Activated CD8-positive, alpha-beta T cell treated with anti-CD3 and anti-CD28 coated beads for 36 hours (primary cell): ENCODE data around the gene XPNPEP2. TPM values are rescaled to one million over a fixed set of nuclear protein-coding genes. Genes with fewer than 3 reads are reported as not detected.

Experiments used
- ATAC-seq: fragments of 200-7000 bp; cut with Tn5 transposase; one replicate; pipeline ENCODE4 v1.10.0; 2021; ENCODE audit warnings: mild to moderate bottlenecking, moderate library complexity
- CTCF ChIA-PET: fragments of 350-600 bp; sonication (Branson Sonifier 250); formaldehyde crosslinking; loops from one replicate; lab custom pipeline; 2021; ENCODE audit warnings: antibody characterized with exemption; lab: Charles Lee
- POLR2A ChIA-PET: fragments of 350-600 bp; sonication (Branson Sonifier 250); formaldehyde crosslinking; loops from one replicate; lab custom pipeline; 2021; ENCODE audit warnings: antibody characterized with exemption; lab: Charles Lee
- DNase-seq: peaks from one replicate; pipeline ENCODE4 v3.0.0-alpha.2; 2020
- H3K27ac Mint-ChIP-seq: one replicate; pipeline ENCODE4 v1.8.0; 2021; ENCODE audit warnings: mild to moderate bottlenecking, mixed read lengths
- H3K27me3 Mint-ChIP-seq: one replicate; pipeline ENCODE4 v1.8.0; 2021; ENCODE audit warnings: mixed read lengths
- H3K36me3 Mint-ChIP-seq: one replicate; pipeline ENCODE4 v1.8.0; 2021; ENCODE audit warnings: low read depth, mixed read lengths
- H3K4me1 Mint-ChIP-seq: one replicate; pipeline ENCODE4 v1.8.0; 2021; ENCODE audit warnings: low read depth, mixed read lengths
- H3K4me3 Mint-ChIP-seq: one replicate; pipeline ENCODE4 v1.8.0; 2021; ENCODE audit warnings: mild to moderate bottlenecking, moderate library complexity, mixed read lengths
- H3K9me3 Mint-ChIP-seq: one replicate; pipeline ENCODE4 v1.8.0; 2021; ENCODE audit warnings: mixed read lengths
- intact Hi-C: fragments of 100-400 bp; cut with micrococcal nuclease; formaldehyde crosslinking; loops from one replicate; pipeline ENCODE4 v1.10.0; 2022
- total RNA-seq, 2 experiments: library from RNA; stranded (reverse); gene quantifications; one replicate each; pipeline ENCODE4 v1.2.3, GENCODE V29; 2021
- TF ChIP-seq, protein P1 (sequence below): fragments of 200-600 bp; IDR thresholded peaks from one replicate; pipeline ENCODE4 v1.8.0; 2022; ENCODE audit warnings: antibody characterized with exemption, mild to moderate bottlenecking

The XPNPEP2 gene
- total RNA-seq, 2 experiments from 2014 or later = 0.16 to 0.38 TPM

DNA sequence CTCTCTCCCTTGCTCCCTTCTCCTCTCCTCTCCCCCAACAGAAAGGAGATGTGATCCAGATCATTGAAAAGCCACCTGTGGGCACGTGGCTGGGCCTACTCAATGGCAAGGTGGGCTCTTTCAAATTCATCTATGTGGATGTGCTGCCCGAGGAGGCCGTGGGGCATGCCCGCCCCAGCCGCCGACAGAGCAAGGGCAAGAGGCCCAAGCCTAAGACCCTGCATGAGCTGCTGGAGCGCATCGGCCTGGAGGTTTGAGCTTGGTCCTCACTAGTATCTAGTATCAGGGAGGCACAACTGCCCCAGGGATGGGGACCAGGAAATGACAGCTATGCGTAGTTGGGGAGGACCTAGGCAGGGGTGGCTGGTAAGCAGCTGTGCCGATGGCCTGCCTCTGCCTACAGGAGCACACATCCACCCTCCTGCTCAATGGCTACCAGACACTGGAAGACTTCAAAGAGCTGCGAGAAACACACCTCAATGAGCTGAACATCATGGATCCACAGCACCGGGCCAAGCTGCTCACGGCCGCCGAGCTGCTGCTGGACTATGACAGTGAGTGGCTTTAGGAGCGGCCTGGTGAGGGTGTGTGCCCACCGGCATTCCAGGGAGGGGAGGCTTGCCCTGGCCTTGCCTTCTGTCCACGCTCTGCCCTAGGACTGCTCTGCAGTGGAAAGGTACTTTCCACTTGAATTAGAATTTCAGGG is 54.0 kb downstream of the XPNPEP2 start:
- Mint-ChIP-seq H3K4me1 (peaks cover 14% of the 10 kb centered on the region), H3K4me3 (no peak overlapping the region), H3K9me3 (no peaks in the 10 kb centered on the region), H3K36me3 (peaks cover 28% of the 10 kb centered on the region), H3K27me3 (no peaks in the 10 kb centered on the region), H3K27ac (no peak overlapping the region)
- DNase-seq (no peak), ATAC-seq (no peak)
- POLR2A ChIA-PET = interaction anchor here (1.1 to 5.5 kb wide), 2 partner anchors 10 to 33 kb away, joined by 3 to 33 read pairs; no protein-coding TSS in a partner anchor
- CTCF ChIA-PET = interaction anchor here (0.7 to 1.0 kb wide), 2 partner anchors 12 to 31 kb away, joined by 3 read pairs; no protein-coding TSS in a partner anchor
- TF ChIP-seq, protein P1, sequence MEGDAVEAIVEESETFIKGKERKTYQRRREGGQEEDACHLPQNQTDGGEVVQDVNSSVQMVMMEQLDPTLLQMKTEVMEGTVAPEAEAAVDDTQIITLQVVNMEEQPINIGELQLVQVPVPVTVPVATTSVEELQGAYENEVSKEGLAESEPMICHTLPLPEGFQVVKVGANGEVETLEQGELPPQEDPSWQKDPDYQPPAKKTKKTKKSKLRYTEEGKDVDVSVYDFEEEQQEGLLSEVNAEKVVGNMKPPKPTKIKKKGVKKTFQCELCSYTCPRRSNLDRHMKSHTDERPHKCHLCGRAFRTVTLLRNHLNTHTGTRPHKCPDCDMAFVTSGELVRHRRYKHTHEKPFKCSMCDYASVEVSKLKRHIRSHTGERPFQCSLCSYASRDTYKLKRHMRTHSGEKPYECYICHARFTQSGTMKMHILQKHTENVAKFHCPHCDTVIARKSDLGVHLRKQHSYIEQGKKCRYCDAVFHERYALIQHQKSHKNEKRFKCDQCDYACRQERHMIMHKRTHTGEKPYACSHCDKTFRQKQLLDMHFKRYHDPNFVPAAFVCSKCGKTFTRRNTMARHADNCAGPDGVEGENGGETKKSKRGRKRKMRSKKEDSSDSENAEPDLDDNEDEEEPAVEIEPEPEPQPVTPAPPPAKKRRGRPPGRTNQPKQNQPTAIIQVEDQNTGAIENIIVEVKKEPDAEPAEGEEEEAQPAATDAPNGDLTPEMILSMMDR = no peak
- intact Hi-C loops = no loop called here

DNA sequence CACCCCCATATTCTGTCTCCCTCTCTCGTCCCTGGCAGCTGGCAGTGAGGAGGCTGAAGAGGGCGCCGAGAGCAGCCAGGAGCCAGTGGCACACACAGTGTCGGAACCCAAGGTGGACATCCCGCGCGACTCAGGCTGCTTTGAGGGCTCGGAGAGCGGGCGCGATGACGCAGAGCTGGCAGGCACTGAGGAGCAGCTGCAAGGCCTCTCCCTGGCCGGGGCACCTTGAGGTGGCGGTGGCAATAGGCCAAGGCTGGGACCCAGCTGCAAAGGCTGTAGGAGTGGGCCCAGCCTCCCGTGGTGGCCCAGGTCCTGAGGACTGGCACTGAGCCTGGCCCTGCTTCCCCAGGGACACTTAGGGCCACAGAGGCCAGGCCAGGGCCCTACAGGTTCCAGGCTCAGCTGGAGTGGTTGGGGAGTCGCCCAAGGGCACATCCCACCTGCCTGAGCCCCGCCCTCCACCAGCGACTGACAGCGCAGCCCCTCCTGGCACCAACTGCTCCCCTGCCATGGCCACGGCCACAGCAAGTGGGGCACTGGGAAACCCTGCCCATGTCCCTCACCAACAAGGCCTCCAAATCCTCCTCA is 54.9 kb downstream of the XPNPEP2 start:
- CTCF ChIA-PET = interaction anchor here (1.0 to 1.2 kb wide), 2 partner anchors 30 to 38 kb away, joined by 3 read pairs; no protein-coding TSS in a partner anchor

DNA sequence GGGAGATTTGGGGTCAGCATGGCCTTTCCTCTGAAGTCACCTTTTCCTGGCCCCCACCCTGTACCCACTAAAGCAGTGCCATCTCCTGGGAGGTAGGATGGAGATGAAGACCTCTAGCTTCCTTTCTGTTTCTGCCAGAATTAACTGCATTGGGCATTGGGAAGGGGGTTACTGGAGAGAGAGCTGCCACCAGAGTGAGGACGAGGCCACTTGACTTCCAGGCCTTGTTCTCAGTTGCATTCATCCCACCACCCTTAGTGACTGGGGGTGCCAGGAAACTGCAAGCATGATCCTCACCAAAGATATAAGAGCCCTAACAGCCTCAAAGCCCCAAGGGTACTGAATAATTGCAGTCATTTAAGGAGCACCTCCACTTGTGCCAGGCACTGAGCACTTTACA is 56.8 kb downstream of the XPNPEP2 start:
- CTCF ChIA-PET = interaction anchor here (1.3 to 1.4 kb wide), 2 partner anchors 28 to 39 kb away, joined by 3 read pairs; no protein-coding TSS in a partner anchor
- peaks cover 31% of the 10 kb centered on the region for H3K36me3 Mint-ChIP-seq
- intact Hi-C loops = no loop called here

More for the DNA sequence above, 54.9 kb downstream of the XPNPEP2 start:
- no peak overlapping the region for H3K4me3 Mint-ChIP-seq
- POLR2A ChIA-PET = interaction anchor here (1.0 to 5.5 kb wide), 2 partner anchors 11 to 35 kb away, joined by 3 to 33 read pairs; no protein-coding TSS in a partner anchor
- no peaks in the 10 kb centered on the region for H3K9me3 Mint-ChIP-seq
- ATAC-seq (no peak), DNase-seq (no peak)
- H3K27ac Mint-ChIP-seq = peak overlapping the region; percentile 52
- H3K36me3 Mint-ChIP-seq = peaks cover 30% of the 10 kb centered on the region
- TF ChIP-seq, protein P1 = no peak
- intact Hi-C loops = no loop called here
- peaks cover 20% of the 10 kb centered on the region for H3K4me1 Mint-ChIP-seq
- H3K27me3 Mint-ChIP-seq = no peaks in the 10 kb centered on the region

DNA sequence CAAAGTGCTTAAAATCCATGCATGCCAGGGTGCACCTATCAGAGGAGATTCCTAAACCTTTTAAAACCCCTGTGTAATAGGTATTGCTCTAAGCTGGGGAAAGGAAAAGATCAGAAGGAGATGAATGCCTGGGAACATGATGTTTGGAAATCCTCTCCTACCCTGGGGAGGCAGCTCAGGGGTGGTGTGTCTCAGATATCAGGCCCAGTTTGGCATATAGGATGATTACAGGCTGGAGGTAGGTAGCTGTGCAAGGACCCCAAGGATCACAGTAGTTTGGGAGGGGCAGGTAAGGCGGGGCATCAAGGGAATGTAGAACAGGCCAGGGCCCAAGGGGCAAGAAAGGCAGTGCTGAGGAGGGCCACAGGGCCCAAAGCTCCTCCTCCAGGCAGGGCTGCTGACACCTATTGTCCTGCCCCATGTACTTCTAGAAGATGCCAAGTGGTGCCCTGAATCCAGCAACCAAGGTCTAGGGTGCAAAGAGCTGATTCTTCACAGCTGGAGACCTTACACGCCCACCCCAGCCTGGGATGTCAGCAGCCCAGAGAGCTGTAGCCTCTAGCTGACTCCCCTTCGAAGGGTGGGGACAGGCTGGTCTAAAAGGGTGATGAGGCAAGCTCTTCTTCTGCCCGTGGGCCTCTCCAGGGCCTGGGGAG is 58.6 kb downstream of the XPNPEP2 start:
- ATAC-seq (no peak), DNase-seq (no peak)
- CTCF ChIA-PET = interaction anchor here (0.9 to 3.3 kb wide), 2 partner anchors 36 to 41 kb away, joined by 3 to 11 read pairs; no protein-coding TSS in a partner anchor
- Mint-ChIP-seq H3K9me3 (no peaks in the 10 kb centered on the region), H3K27ac (peak overlapping the region; percentile 69), H3K4me1 (peaks cover 31% of the 10 kb centered on the region), H3K27me3 (no peaks in the 10 kb centered on the region), H3K36me3 (peaks cover 26% of the 10 kb centered on the region), H3K4me3 (no peak overlapping the region)
- POLR2A ChIA-PET = interaction anchor here (1.0 to 3.5 kb wide), 6 partner anchors 8 to 54 kb away, joined by 4 to 15 read pairs (median 5); partner anchors contain the start of gene SASH3
- intact Hi-C loops = no loop called here
- TF ChIP-seq, protein P1 = no peak

More for the DNA sequence above, 56.8 kb downstream of the XPNPEP2 start:
- no peak overlapping the region for H3K27ac Mint-ChIP-seq
- no peaks in the 10 kb centered on the region for H3K27me3 Mint-ChIP-seq
- no peak overlapping the region for H3K4me3 Mint-ChIP-seq
- POLR2A ChIA-PET = interaction anchor here (0.8 to 5.5 kb wide), 6 partner anchors 8 to 130 kb away, joined by 3 to 33 read pairs (median 4); partner anchors contain the start of gene SASH3
- no peak for DNase-seq
- H3K9me3 Mint-ChIP-seq = no peaks in the 10 kb centered on the region
- TF ChIP-seq, protein P1 = no peak
- ATAC-seq = no peak
- peaks cover 31% of the 10 kb centered on the region for H3K4me1 Mint-ChIP-seq
